ENCODE data around the gene SCMH1.
"Not testable (repeated sequence)": the region's sequence is repeated elsewhere in the genome, so short reads cannot be mapped to it uniquely, and the experiment has no call there.

Gene SCMH1

DNA sequence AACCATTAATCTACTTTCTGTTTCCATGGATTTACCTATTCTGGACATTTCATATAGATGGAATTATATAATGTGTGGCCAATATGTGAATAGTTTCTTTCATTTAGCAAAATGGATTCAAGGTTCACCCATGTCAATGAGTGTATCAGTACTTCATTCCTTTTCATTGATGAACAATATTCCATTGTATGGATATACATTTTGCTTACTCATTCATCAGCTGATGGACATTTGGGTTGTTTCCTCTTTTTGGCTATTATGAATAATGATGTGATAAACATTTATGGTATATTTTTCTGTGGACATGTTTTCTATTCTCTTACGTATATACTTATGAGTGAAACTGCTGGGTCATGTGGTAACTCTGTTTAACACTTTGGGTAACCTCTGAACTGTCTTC lies 97.8 kb downstream of the SCMH1 start:
- no peak for FAIRE-seq

- no peak for FAIRE-seq
Measured at GRCh38 chr1:41138549-41138948, 103.6 kb downstream of the SCMH1 start.

GRCh38 chr1:41135196-41135947 lies 106.7 kb downstream of the SCMH1 start:
- no peak for FAIRE-seq

DNA sequence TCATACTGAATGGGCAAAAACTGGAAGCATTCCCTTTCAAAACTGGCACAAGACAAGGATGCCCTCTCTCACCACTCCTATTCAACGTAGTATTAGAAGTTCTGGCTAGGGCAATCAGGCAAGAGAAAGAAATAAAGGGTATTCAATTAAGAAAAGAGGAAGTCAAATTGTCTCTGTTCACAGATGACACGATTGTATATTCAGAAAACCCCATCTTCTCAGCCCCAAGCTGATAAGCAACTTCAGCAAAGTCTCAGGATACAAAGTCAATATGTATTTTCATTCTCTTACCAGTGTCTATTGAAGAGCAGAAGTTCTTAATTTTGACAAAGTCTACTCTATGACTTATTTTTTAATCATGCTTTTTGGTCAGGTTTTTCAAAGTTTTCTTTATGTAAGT lies 107.8 kb downstream of the SCMH1 start:
- FAIRE-seq = not testable (repeated sequence)

- no peak for FAIRE-seq
Measured at GRCh38 chr1:41122851-41123518, 119.1 kb downstream of the SCMH1 start.

DNA sequence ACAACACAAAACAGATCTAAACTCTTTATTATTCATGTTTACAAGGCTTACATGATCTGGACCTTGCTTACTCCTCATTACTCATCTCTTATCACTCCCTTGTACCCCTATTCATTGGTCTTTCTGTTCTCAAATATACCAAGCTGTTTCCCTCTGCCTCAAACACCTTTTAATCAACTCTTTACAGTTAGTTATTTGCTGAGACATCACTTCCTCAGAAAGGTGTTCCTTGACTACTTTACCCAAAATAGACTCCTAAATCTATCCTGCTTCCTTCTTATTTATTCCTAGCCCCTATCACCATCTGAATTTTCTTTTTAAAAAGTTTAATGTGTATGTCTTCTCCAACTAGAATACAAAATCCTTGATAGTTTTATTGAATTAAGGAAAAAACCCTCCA lies 120.0 kb downstream of the SCMH1 start:
- no peak for FAIRE-seq

DNA sequence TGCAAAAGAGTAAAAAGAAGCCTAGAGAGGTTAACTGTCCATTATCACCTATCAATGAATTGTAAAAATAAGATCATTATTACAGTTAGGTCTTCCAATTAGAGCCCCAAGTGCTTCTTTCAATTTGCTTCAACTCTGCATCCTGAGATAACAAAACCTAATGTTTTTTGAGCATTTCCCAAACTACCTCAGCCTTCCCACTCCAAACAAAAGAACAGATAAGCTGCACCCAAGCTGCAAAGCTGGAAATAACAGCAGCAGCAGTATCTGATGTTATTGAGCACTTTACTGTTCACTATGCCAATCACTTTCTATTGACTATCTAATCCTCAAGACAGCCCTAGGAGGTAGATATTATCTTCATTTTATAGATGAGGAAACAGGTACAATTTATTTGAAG lies 123.5 kb downstream of the SCMH1 start:
- FAIRE-seq = no peak

DNA sequence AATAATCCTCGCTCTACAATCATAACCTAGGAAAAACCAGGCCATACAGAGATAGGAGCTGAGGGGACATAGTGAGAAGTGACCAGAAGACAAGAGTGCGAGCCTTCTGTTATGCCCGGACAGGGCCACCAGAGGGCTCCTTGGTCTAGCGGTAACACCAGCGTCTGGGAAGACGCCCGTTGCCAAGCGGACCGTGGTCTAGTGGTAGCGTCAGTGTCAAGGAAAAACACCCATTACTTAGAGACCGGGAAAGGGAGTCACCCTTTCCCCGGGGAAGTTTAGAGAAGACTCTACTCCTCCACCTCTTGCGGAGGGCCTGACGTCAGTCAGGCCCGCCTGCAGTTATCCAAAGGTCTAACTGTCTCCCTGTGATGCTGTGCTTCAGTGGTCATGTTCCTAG lies 124.9 kb downstream of the SCMH1 start:
- not testable (repeated sequence) for FAIRE-seq

GRCh38 chr1:41110736-41111135 lies 131.4 kb downstream of the SCMH1 start:
- no peak for FAIRE-seq

DNA sequence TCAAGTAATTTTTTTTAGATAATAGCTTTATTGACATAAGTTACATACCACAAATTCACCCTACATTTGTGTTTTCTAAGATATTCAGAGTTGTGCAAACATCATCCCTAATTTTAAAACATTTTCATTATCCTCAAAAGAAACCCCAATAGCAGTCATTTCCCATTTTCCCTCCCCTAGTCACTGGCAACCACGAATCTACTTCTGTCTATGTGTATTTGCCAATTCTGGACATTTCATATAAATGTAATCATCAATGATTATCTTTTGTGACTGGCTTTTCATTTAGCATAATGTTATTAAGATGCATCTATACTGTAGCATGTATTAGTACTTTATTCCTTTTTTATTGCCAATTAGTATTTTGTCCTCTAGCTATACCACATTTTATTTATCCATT lies 131.8 kb downstream of the SCMH1 start:
- FAIRE-seq = no peak

- no peak for FAIRE-seq
Measured at GRCh38 chr1:41109310-41110197, 132.6 kb downstream of the SCMH1 start.

- FAIRE-seq = no peak
Measured at GRCh38 chr1:41108696-41109275, 133.3 kb downstream of the SCMH1 start.

GRCh38 chr1:41103766-41104165 lies 138.3 kb downstream of the SCMH1 start:
- FAIRE-seq = no peak

DNA sequence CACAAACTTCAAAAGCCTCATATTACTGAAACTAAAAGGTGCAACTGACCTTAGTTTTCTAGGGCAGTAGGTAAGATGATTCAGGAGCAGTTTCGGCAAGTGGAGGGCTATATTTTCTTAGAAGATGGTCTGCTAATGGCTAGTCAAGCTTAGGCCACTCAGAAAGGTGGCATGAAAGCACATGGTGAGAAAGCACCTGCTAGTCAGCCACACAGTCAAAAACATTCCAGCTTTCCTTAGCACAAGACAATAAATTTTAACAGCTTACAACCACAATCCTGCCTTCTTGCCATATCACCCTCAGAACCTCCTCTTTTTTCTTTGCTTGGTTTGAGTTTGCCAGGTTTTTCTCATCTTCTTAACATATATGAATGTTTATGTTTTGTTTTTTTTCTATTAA lies 139.5 kb downstream of the SCMH1 start:
- FAIRE-seq = no peak

- FAIRE-seq = no peak
Measured at GRCh38 chr1:41101950-41102607, 140.0 kb downstream of the SCMH1 start.

GRCh38 chr1:41101076-41101475 lies 141.0 kb downstream of the SCMH1 start:
- no peak for FAIRE-seq

DNA sequence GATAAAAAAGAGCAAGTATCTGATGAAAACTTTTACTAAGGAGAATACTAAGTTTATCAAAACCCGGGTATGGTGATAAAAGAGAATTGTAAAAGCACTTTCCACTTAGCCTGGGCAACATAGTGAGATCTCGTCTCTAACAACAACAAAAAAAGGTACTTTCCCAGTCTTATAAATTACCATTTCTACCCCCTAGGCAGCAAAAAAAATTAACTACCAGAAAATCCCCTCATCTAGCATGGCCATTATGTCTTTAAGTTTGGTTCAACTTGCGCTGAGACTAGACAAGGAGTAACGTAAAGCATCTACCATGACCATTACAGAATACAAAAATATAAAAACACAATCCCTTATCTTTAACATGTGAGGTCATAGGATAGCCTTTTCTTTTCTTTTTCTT lies 141.9 kb downstream of the SCMH1 start:
- no peak for FAIRE-seq

DNA sequence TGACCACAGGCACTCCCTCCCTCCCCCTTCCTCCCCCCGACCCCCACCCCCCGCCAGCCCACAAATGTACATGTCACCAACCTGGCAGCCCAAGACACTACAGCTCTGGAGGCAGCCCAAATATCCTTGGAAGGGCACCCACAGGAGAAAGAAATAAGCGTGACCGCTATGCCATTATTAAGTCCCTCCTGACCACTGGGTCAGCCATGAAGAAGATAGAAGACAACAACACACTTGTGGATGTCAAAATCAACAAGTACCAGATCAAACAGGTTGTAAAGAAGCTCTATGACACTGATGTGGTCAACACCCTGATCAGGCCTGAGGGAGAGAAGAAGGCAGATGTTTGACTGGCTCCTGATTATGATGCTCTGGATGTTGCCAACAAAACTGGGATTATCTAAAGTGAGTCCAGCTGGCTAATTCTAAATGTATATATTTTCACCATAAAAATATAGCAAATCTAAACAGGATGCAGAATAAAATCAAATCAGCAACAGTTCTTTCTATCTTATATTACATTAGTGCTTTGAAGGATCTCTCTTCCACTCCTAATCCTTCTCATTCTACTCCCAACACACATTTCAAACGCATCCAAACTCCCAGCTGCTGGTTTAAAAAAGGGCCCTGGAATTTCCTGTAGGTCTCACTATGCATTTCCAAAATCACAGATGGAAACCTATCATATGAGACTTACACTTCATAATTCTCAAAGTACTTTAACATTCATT lies 143.2 kb downstream of the SCMH1 start:
- no peak for FAIRE-seq

DNA sequence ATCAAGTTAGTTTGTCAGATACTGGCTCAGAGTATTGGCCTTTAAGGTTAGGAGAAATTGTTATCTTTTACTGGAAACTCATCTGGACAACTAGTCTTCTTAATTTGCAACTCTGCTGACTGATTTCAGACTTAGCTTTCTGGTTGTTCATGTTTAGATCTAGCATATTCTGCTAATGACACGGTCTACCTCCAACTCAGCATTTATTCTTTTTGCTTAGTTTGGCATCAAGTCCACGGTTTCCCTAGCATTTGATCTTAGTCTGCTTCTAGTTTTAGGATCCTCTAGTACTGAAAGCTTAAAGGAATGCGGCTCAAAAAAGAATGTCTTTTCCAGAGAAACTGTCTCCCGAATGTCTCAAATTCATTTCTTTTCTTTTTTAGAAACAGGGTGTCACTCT lies 145.0 kb downstream of the SCMH1 start:
- no peak for FAIRE-seq

DNA sequence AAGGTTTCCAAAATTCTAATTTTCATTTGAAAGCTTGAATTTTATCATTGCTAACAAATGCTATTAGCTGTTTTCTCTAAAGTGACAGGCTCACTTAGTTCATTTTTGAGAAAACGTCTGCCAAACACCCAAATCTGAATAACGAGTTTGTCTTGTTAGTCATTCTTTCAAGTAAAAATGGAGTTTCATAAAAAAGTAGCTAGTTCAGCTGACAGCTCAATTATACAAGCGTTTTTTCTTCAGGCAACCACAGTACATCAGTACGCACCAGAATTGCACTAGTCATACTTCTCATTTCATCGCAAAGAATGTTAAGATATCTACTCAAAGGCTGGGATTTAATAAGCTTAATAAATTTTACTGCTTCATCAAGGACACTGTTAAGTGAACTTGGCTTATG lies 148.3 kb downstream of the SCMH1 start:
- FAIRE-seq = no peak

GRCh38 chr1:41086921-41087320 lies 155.2 kb downstream of the SCMH1 start:
- no peak for FAIRE-seq

GRCh38 chr1:41078616-41079015 lies 163.5 kb downstream of the SCMH1 start:
- no peak for FAIRE-seq

Data from TTC549 (cell line).